Smooth muscle cell (in vitro differentiated cells): ENCODE data around the gene PUM2. TPM values are rescaled to one million over a fixed set of nuclear protein-coding genes. Genes with fewer than 3 reads are reported as not detected.

ENCODE experiments used
- DNase-seq: peaks from one replicate; lab custom pipeline; 2025; ENCODE audit not compliant: unreplicated experiment; lab: John Stamatoyannopoulos, UW
- H2AFZ ChIP-seq: fragments of 200-600 bp; sonication (generic); 2 replicates; pipeline ENCODE4 v1.6.0; 2016; ENCODE audit warnings: antibody characterized with exemption, low read depth, mild to moderate bottlenecking
- H3F3A ChIP-seq: fragments of 200-600 bp; sonication (generic); 2 replicates; pipeline ENCODE4 v1.6.0; 2017; ENCODE audit warnings: antibody characterized with exemption, low read depth
- H3K27ac ChIP-seq: fragments of 200-600 bp; sonication (generic); 2 replicates; pipeline ENCODE4 v1.5.1; 2016; ENCODE audit warnings: low read depth, mild to moderate bottlenecking
- H3K27me3 ChIP-seq: fragments of 200-600 bp; sonication (generic); 2 replicates; pipeline ENCODE4 v1.6.1; 2016; ENCODE audit warnings: low read depth, mild to moderate bottlenecking
- H3K36me3 ChIP-seq: fragments of 200-600 bp; sonication (generic); 2 replicates; pipeline ENCODE4 v1.5.1; 2016; ENCODE audit warnings: low read depth
- H3K4me1 ChIP-seq: fragments of 200-600 bp; sonication (generic); 2 replicates; pipeline ENCODE4 v1.5.1; 2016; ENCODE audit warnings: low read depth
- H3K4me2 ChIP-seq: fragments of 200-600 bp; sonication (generic); 2 replicates; pipeline ENCODE4 v1.6.0; 2016; ENCODE audit warnings: mild to moderate bottlenecking
- H3K4me3 ChIP-seq: fragments of 200-600 bp; sonication (generic); 2 replicates; pipeline ENCODE4 v1.5.1; 2016; ENCODE audit warnings: mild to moderate bottlenecking
- H3K79me2 ChIP-seq: fragments of 200-600 bp; sonication (generic); 2 replicates; pipeline ENCODE4 v1.6.0; 2016; ENCODE audit warnings: low read depth, mild to moderate bottlenecking
- H3K9ac ChIP-seq: fragments of 200-600 bp; sonication (generic); 2 replicates; pipeline ENCODE4 v1.6.0; 2016; ENCODE audit warnings: low read depth
- H3K9me3 ChIP-seq: fragments of 200-600 bp; sonication (generic); replicated peaks from 2 replicates; pipeline ENCODE4 v1.5.1; 2016; ENCODE audit warnings: low read depth
- H4K20me1 ChIP-seq: fragments of 200-600 bp; sonication (generic); 2 replicates; pipeline ENCODE4 v1.6.0; 2016; ENCODE audit warnings: low read depth
- CTCF ChIP-seq: fragments of 200-600 bp; sonication (generic); IDR thresholded peaks from 2 replicates; pipeline ENCODE4 v1.5.1; 2017; ENCODE audit warnings: borderline replicate concordance, mild to moderate bottlenecking, antibody characterized with exemption; ENCODE audit not compliant: insufficient read depth, poor library complexity, severe bottlenecking
- WGBS: methylation state at CpG from one replicate; pipeline ENCODE4 v1.1.7; 2016; ENCODE audit warnings: low lambda C conversion rate; 5-methylcytosine and 5-hydroxymethylcytosine counted together
- polyA plus RNA-seq: library from polyadenylated mRNA; unstranded; fragments of >200 nt; fragmentation: Nextera tagmentation; extraction: Ambion mirVana; gene quantifications from 2 replicates; pipeline ENCODE4 v1.2.1, GENCODE V29; 2016
- total RNA-seq: library from RNA; depleted of rRNA; stranded (reverse); fragments of >200 nt; gene quantifications from 2 replicates; pipeline ENCODE4 v1.2.3, GENCODE V29; 2014

The PUM2 gene
- total and polyA plus RNA-seq, 2 experiments from 2014 or later: 5.2 to 42.0 TPM

- no peak for DNase-seq
- H3K4me2 ChIP-seq: peak overlapping the region; percentile 99
These were observed 129.1 kb downstream of the PUM2 start for GRCh38 chr2:20221555-20221973.

GRCh38 chr2:20220806-20221554 lies 129.7 kb downstream of the PUM2 start:
- Histone ChIP-seq H4K20me1 (no peaks in the 10 kb centered on the region), H3K4me3 (no peak overlapping the region), H3K27ac (peak overlapping the region; percentile 72), H3K4me1 (peaks cover 30% of the 10 kb centered on the region), H3K79me2 (peaks cover 19% of the 10 kb centered on the region), H3K9ac (peak overlapping the region; percentile 32), H2AFZ (no peak overlapping the region), H3K4me2 (peak overlapping the region; percentile 99), H3K9me3 (no peaks in the 10 kb centered on the region), H3K27me3 (no peaks in the 10 kb centered on the region), H3K36me3 (no peaks in the 10 kb centered on the region), H3F3A (peaks cover 2% of the 10 kb centered on the region)
- no peak for TF ChIP-seq CTCF
- no peak for DNase-seq
- 59% methylated on average over 3 of the region's 3 CpGs for WGBS

More at GRCh38 chr2:20221555-20221973, 129.1 kb downstream of the PUM2 start:
- Histone ChIP-seq H3K9me3 (no peaks in the 10 kb centered on the region), H4K20me1 (no peaks in the 10 kb centered on the region), H3K36me3 (no peaks in the 10 kb centered on the region), H3K79me2 (peaks cover 19% of the 10 kb centered on the region), H3K27me3 (no peaks in the 10 kb centered on the region), H2AFZ (no peak overlapping the region), H3K27ac (peak overlapping the region; percentile 72), H3K4me3 (no peak overlapping the region), H3K4me1 (peaks cover 30% of the 10 kb centered on the region), H3F3A (peaks cover 2% of the 10 kb centered on the region), H3K9ac (peak overlapping the region; percentile 38)
- no peak for TF ChIP-seq CTCF
- WGBS: 40% methylated on average over 3 of the region's 3 CpGs

- Histone ChIP-seq H3K4me1 (peaks cover 27% of the 10 kb centered on the region), H3K27ac (peak overlapping the region; percentile 72), H3K9me3 (no peaks in the 10 kb centered on the region), H2AFZ (no peak overlapping the region), H3K4me2 (no peak overlapping the region), H3K27me3 (no peaks in the 10 kb centered on the region), H3K9ac (no peak overlapping the region), H3F3A (peaks cover 2% of the 10 kb centered on the region), H3K4me3 (no peak overlapping the region), H3K79me2 (peaks cover 19% of the 10 kb centered on the region), H4K20me1 (no peaks in the 10 kb centered on the region), H3K36me3 (no peaks in the 10 kb centered on the region)
- no peak for DNase-seq
- no peak for TF ChIP-seq CTCF
- 96% methylated on average over 13 of the region's 13 CpGs for WGBS
These were observed 130.8 kb downstream of the PUM2 start for GRCh38 chr2:20219763-20220380.
